HG02852 (cell line): Measurements from ENCODE around the gene ABL1.

Experiments used
- ATAC-seq: cut with Tn5 transposase; IDR thresholded peaks from one replicate; pipeline ENCODE4 v1.9.1; 2021; ENCODE audit warnings: mild to moderate bottlenecking, moderate library complexity; ENCODE audit not compliant: unreplicated experiment

Gene ABL1

GRCh38 chr9:130913599-130914416, 78.8 kb downstream of the ABL1 start:
- no peak for ATAC-seq

GRCh38 chr9:130914417-130915095, 79.5 kb downstream of the ABL1 start:
- no peak for ATAC-seq

GRCh38 chr9:130915096-130915447, 80.0 kb downstream of the ABL1 start:
- no peak for ATAC-seq

GRCh38 chr9:130917168-130917960, 82.3 kb downstream of the ABL1 start:
- ATAC-seq: no peak

- ATAC-seq: no peak
These were observed 83.2 kb downstream of the ABL1 start for GRCh38 chr9:130918101-130918825.

GRCh38 chr9:130918826-130919558, 83.9 kb downstream of the ABL1 start:
- no peak for ATAC-seq

- no peak for ATAC-seq
These were observed 84.6 kb downstream of the ABL1 start for GRCh38 chr9:130919559-130920145.

GRCh38 chr9:130920233-130920632, 85.2 kb downstream of the ABL1 start:
- ATAC-seq: no peak

- no peak for ATAC-seq
These were observed 85.8 kb downstream of the ABL1 start for GRCh38 chr9:130920762-130921299.

- no peak for ATAC-seq
These were observed 86.4 kb downstream of the ABL1 start for GRCh38 chr9:130921300-130921988.

GRCh38 chr9:130921989-130922892, 87.2 kb downstream of the ABL1 start:
- ATAC-seq: no peak

- no peak for ATAC-seq
These were observed 88.0 kb downstream of the ABL1 start for GRCh38 chr9:130922893-130923610.

GRCh38 chr9:130923611-130924447, 88.8 kb downstream of the ABL1 start:
- ATAC-seq: no peak

GRCh38 chr9:130924448-130924788, 89.4 kb downstream of the ABL1 start:
- no peak for ATAC-seq

GRCh38 chr9:130925050-130925678, 90.1 kb downstream of the ABL1 start:
- ATAC-seq: no peak

- ATAC-seq: no peak
These were observed 92.3 kb downstream of the ABL1 start for GRCh38 chr9:130927338-130927737.
